Progenitor cell of endocrine pancreas (in vitro differentiated cells): ENCODE data around the gene PCLO. TPM values are rescaled to one million over a fixed set of nuclear protein-coding genes. Genes with fewer than 3 reads are reported as not detected.

Experiments
- DNase-seq: peaks from one replicate; pipeline ENCODE4 v3.0.0; 2021; ENCODE audit warnings: low spot score; ENCODE audit not compliant: unreplicated experiment
- H3K27ac Mint-ChIP-seq: 2 replicates; pipeline ENCODE4 v1.8.0; 2021; ENCODE audit warnings: mild to moderate bottlenecking, moderate library complexity, mixed read lengths
- H3K27me3 Mint-ChIP-seq: 2 replicates; pipeline ENCODE4 v1.8.0; 2021; ENCODE audit warnings: mixed read lengths
- H3K36me3 Mint-ChIP-seq: 2 replicates; pipeline ENCODE4 v1.8.0; 2022; ENCODE audit warnings: mixed read lengths; ENCODE audit not compliant: insufficient read depth
- H3K4me1 Mint-ChIP-seq: 2 replicates; pipeline ENCODE4 v1.8.0; 2021; ENCODE audit warnings: low read depth, mixed read lengths
- H3K4me3 Mint-ChIP-seq: 2 replicates; pipeline ENCODE4 v1.8.0; 2021; ENCODE audit warnings: low read depth, mild to moderate bottlenecking, moderate library complexity, mixed read lengths
- H3K9me3 Mint-ChIP-seq: 2 replicates; pipeline ENCODE4 v1.8.0; 2021; ENCODE audit warnings: low read depth, mixed read lengths
- total RNA-seq: library from RNA; stranded (reverse); gene quantifications from 2 replicates; pipeline ENCODE4 v1.2.1, GENCODE V29; 2021
- TF ChIP-seq, protein P1 (sequence below): fragments of 200-600 bp; sonication (generic); IDR thresholded peaks from one replicate; pipeline ENCODE4 v1.5.0; 2021; ENCODE audit warnings: antibody characterized with exemption, mild to moderate bottlenecking; ENCODE audit not compliant: unreplicated experiment

PCLO gene
- total RNA-seq, 1 donor from 2014 or later, result 11.9 TPM

DNA sequence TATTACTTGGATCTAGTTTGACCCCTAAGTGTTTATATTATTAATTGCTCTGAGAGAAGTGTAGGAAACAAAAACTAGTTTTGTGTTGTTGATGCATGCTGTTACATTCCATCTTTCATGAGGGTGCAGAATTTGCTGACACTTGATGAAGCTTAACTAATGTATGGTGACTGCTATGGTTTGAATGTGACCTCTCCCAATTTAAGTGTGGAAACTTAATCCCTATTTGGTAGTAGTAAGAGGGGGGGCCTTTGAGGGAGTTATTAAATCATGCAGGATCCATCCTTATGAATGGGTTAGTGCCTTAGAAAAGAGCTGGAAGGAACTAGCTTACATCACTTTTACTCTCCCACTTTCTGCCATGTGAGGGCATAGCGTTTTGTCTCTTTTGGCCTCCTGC is 142.5 kb downstream of the PCLO start:
- H3K27ac Mint-ChIP-seq, result no peak overlapping the region
- peaks cover 1% of the 10 kb centered on the region for H3K4me1 Mint-ChIP-seq
- H3K36me3 Mint-ChIP-seq, result no peaks in the 10 kb centered on the region
- H3K27me3 Mint-ChIP-seq, result no peaks in the 10 kb centered on the region
- no peak for DNase-seq
- H3K4me3 Mint-ChIP-seq, result no peak overlapping the region
- H3K9me3 Mint-ChIP-seq, result peaks cover 8% of the 10 kb centered on the region
- TF ChIP-seq, protein P1, sequence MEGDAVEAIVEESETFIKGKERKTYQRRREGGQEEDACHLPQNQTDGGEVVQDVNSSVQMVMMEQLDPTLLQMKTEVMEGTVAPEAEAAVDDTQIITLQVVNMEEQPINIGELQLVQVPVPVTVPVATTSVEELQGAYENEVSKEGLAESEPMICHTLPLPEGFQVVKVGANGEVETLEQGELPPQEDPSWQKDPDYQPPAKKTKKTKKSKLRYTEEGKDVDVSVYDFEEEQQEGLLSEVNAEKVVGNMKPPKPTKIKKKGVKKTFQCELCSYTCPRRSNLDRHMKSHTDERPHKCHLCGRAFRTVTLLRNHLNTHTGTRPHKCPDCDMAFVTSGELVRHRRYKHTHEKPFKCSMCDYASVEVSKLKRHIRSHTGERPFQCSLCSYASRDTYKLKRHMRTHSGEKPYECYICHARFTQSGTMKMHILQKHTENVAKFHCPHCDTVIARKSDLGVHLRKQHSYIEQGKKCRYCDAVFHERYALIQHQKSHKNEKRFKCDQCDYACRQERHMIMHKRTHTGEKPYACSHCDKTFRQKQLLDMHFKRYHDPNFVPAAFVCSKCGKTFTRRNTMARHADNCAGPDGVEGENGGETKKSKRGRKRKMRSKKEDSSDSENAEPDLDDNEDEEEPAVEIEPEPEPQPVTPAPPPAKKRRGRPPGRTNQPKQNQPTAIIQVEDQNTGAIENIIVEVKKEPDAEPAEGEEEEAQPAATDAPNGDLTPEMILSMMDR, result no peak

GRCh38 chr7:83015916-83016315 is 146.8 kb downstream of the PCLO start:
- Mint-ChIP-seq H3K9me3 (peaks cover under 1% of the 10 kb centered on the region), H3K27me3 (no peaks in the 10 kb centered on the region), H3K36me3 (no peaks in the 10 kb centered on the region), H3K4me3 (no peak overlapping the region), H3K27ac (no peak overlapping the region), H3K4me1 (peaks cover 1% of the 10 kb centered on the region)
- no peak for DNase-seq
- TF ChIP-seq, protein P1, result no peak

- Mint-ChIP-seq H3K36me3 (no peaks in the 10 kb centered on the region), H3K9me3 (no peaks in the 10 kb centered on the region), H3K27me3 (no peaks in the 10 kb centered on the region), H3K27ac (no peak overlapping the region), H3K4me3 (no peak overlapping the region), H3K4me1 (peaks cover 1% of the 10 kb centered on the region)
- no peak for DNase-seq
- TF ChIP-seq, protein P1, result no peak
Observed at GRCh38 chr7:83014546-83014945, 148.1 kb downstream of the PCLO start.

GRCh38 chr7:83011954-83012353 is 150.7 kb downstream of the PCLO start:
- H3K9me3 Mint-ChIP-seq, result no peaks in the 10 kb centered on the region
- H3K27ac Mint-ChIP-seq, result no peak overlapping the region
- no peak for DNase-seq
- H3K4me3 Mint-ChIP-seq, result no peak overlapping the region
- TF ChIP-seq, protein P1, result no peak
- H3K4me1 Mint-ChIP-seq, result peaks cover 1% of the 10 kb centered on the region
- H3K27me3 Mint-ChIP-seq, result no peaks in the 10 kb centered on the region
- no peaks in the 10 kb centered on the region for H3K36me3 Mint-ChIP-seq

- Mint-ChIP-seq H3K36me3 (no peaks in the 10 kb centered on the region), H3K27ac (no peak overlapping the region), H3K4me1 (no peaks in the 10 kb centered on the region), H3K27me3 (no peaks in the 10 kb centered on the region), H3K9me3 (peaks cover 8% of the 10 kb centered on the region), H3K4me3 (no peak overlapping the region)
- TF ChIP-seq, protein P1, result peak; percentile 48
- DNase-seq, result no peak
Observed at GRCh38 chr7:83005410-83005809, 157.3 kb downstream of the PCLO start.
